Uterus (tissue), 2 donors: ENCODE results near the gene VPS35L.
"Not testable (repeated sequence)": the region's sequence is repeated elsewhere in the genome, so short reads cannot be mapped to it uniquely, and the experiment has no call there.

Source experiments
- POLR2A ChIP-seq, 2 donors: fragments of 450-650 bp; IDR thresholded peaks; one replicate each; pipeline ENCODE4 v1.6.1; 2016; ENCODE audit warnings: antibody characterized with exemption in 2 of 2, mild to moderate bottlenecking in 1 of 2, moderate library complexity in 1 of 2
- TF ChIP-seq, protein P1 (sequence below), 4 experiments: fragments of 200-600 bp in 2 of 4; fragments of 450-650 bp in 2 of 4; sonication (generic) in 2 of 4; IDR thresholded peaks; one replicate each; pipeline ENCODE4 v1.5.1; 2016 to 2019; ENCODE audit warnings: antibody characterized with exemption in 4 of 4, mild to moderate bottlenecking in 2 of 4, moderate library complexity in 1 of 4

- TF ChIP-seq, protein P1, sequence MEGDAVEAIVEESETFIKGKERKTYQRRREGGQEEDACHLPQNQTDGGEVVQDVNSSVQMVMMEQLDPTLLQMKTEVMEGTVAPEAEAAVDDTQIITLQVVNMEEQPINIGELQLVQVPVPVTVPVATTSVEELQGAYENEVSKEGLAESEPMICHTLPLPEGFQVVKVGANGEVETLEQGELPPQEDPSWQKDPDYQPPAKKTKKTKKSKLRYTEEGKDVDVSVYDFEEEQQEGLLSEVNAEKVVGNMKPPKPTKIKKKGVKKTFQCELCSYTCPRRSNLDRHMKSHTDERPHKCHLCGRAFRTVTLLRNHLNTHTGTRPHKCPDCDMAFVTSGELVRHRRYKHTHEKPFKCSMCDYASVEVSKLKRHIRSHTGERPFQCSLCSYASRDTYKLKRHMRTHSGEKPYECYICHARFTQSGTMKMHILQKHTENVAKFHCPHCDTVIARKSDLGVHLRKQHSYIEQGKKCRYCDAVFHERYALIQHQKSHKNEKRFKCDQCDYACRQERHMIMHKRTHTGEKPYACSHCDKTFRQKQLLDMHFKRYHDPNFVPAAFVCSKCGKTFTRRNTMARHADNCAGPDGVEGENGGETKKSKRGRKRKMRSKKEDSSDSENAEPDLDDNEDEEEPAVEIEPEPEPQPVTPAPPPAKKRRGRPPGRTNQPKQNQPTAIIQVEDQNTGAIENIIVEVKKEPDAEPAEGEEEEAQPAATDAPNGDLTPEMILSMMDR (IDR thresholded peaks at IDR 0.05) = not testable (repeated sequence)
- not testable (repeated sequence) for TF ChIP-seq POLR2A (IDR thresholded peaks at IDR 0.05)
These were observed 161.2 kb downstream of the VPS35L start for GRCh38 chr16:19716728-19717127.
